Measurements from ENCODE around the gene LRMDA.

Gene LRMDA

DNA sequence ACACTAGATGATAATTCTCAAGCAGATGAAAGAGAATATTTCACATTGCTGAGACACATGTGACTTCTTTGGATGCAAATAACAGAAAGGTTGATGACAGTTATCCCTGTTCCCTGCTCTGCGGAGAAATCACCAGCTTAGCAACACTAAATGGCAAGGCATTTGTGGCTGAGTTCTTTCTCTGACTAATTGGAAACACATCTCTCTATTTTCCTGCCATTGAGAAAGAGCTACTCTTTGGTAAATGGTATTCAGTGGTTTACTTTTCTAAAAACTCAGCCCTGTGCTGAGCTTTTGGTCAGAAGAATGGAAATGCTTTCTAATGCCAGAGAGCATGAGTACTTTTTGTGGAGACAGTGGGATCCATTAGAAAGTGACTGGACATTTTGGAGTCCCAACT lies 771.4 kb downstream of the LRMDA start:
- DNase-seq: no peak
- no peak overlapping the region for H3K4me3 Mint-ChIP-seq
- H3K27ac Mint-ChIP-seq: no peak overlapping the region
- H3K36me3 Mint-ChIP-seq (ENCODE audit: low read depth): no peaks in the 10 kb centered on the region
- TF ChIP-seq, protein P1, sequence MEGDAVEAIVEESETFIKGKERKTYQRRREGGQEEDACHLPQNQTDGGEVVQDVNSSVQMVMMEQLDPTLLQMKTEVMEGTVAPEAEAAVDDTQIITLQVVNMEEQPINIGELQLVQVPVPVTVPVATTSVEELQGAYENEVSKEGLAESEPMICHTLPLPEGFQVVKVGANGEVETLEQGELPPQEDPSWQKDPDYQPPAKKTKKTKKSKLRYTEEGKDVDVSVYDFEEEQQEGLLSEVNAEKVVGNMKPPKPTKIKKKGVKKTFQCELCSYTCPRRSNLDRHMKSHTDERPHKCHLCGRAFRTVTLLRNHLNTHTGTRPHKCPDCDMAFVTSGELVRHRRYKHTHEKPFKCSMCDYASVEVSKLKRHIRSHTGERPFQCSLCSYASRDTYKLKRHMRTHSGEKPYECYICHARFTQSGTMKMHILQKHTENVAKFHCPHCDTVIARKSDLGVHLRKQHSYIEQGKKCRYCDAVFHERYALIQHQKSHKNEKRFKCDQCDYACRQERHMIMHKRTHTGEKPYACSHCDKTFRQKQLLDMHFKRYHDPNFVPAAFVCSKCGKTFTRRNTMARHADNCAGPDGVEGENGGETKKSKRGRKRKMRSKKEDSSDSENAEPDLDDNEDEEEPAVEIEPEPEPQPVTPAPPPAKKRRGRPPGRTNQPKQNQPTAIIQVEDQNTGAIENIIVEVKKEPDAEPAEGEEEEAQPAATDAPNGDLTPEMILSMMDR (IDR thresholded peaks at IDR 0.05): no peak
- H3K27me3 Mint-ChIP-seq (ENCODE audit: low read depth, poor library complexity): peaks cover 5% of the 10 kb centered on the region
- peaks cover 17% of the 10 kb centered on the region for H3K4me1 Mint-ChIP-seq
- H3K9me3 Mint-ChIP-seq: no peaks in the 10 kb centered on the region

DNA sequence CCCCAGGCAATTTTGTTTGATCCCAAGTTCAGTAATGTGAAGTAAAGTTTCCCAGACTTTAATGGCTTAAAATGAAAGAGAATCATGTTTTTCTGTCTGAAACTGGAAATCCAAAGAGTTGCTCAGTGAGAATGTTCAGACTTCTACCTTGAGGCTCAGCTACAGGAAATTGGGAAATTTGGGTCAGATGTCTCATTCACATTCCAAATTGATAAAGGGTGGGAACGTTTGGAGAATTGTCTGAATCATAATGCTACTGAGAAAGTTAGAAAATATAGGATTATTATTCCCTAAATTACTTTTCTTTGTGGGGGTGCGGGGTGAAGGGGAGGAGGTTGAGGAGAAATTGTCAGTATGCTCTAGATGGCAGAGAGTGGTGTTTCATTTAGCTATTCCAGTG lies 773.9 kb downstream of the LRMDA start:
- DNase-seq: no peak
- no peak overlapping the region for H3K27ac Mint-ChIP-seq
- no peaks in the 10 kb centered on the region for H3K27me3 Mint-ChIP-seq (ENCODE audit: low read depth, poor library complexity)

DNA sequence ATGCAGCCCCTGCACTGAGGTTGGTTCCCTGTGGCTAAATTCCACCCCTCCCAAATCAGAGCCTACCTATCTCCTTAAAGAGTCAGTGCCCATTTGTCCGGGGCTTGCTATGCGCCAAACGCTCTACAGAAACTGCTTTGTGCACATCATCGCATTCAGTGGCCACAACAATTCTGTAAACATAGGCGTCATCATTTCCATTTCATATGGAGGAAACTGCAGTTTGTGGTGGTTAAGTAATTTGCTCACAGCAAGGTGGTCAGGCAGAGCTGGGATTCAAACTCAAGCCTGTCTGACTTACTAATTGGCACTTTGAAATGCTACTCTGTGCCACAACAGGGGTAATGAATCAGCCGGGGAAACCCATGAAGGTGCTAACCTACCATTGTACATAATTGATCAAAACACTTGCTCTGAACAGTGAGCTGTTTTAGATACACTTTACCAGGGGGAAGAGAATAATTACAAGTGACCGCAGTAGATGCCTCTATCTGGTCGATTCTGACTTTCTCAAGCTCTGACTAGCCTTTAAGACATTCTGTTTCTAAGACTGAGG lies 775.5 kb downstream of the LRMDA start:
- peaks cover 25% of the 10 kb centered on the region for H3K4me1 Mint-ChIP-seq
- no peaks in the 10 kb centered on the region for H3K9me3 Mint-ChIP-seq
- no peak for DNase-seq
- H3K4me3 Mint-ChIP-seq: no peak overlapping the region
- no peaks in the 10 kb centered on the region for H3K36me3 Mint-ChIP-seq (ENCODE audit: low read depth)
- H3K27ac Mint-ChIP-seq: no peak overlapping the region
- TF ChIP-seq, protein P1 (IDR thresholded peaks at IDR 0.05): no peak
- H3K27me3 Mint-ChIP-seq (ENCODE audit: low read depth, poor library complexity): no peaks in the 10 kb centered on the region

More for the DNA sequence above, 773.9 kb downstream of the LRMDA start:
- H3K4me3 Mint-ChIP-seq: no peak overlapping the region
- H3K9me3 Mint-ChIP-seq: no peaks in the 10 kb centered on the region
- TF ChIP-seq, protein P1 (IDR thresholded peaks at IDR 0.05): no peak
- no peaks in the 10 kb centered on the region for H3K36me3 Mint-ChIP-seq (ENCODE audit: low read depth)
- peaks cover 26% of the 10 kb centered on the region for H3K4me1 Mint-ChIP-seq

DNA sequence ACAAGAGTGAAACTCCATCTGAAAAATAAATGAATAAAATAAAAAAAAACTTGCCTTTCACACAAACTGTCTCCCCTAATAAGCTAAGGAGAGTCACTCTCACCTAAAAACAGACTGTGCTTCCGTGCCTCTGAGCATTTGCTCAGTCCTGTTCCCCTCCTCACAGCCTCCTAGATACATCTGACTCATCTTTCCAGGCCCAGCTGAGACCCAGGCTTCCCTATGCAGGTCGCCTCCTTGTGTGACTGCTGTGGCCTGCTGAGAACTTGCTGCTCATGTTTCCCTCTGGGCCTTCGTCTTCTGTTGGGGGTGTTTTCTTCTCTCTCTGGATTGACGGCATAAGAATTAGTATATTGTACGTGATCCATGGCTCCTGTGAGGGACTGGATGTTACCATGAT lies 777.7 kb downstream of the LRMDA start:
- Mint-ChIP-seq H3K4me3 (no peak overlapping the region), H3K9me3 (no peaks in the 10 kb centered on the region)
- TF ChIP-seq, protein P1 (IDR thresholded peaks at IDR 0.05): no peak

DNA sequence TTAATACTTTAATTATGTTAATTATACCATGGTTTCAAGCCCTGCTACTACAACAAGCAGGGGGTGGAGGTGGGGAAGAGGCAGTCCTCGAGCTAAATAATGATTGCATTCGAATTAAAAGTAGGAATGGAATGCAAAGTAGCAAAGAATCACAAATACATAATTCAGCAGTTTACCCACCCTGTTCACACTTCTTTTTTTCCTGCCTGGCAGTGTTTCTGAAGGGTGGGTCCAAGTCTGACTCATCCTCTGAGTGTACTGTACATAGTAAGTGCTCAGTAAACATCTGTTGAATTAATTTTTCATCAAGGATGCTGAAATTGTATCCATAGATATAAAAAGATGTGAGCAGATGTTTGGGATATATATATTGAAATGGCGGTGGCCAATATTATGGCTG lies 778.8 kb downstream of the LRMDA start:
- TF ChIP-seq, protein P1 (IDR thresholded peaks at IDR 0.05): no peak
- no peak overlapping the region for H3K27ac Mint-ChIP-seq
- no peaks in the 10 kb centered on the region for H3K36me3 Mint-ChIP-seq (ENCODE audit: low read depth)
- H3K27me3 Mint-ChIP-seq (ENCODE audit: low read depth, poor library complexity): no peaks in the 10 kb centered on the region
- DNase-seq: no peak
- no peak overlapping the region for H3K4me3 Mint-ChIP-seq
- peaks cover 3% of the 10 kb centered on the region for H3K9me3 Mint-ChIP-seq
- peaks cover 18% of the 10 kb centered on the region for H3K4me1 Mint-ChIP-seq

More for the DNA sequence above, 777.7 kb downstream of the LRMDA start:
- H3K4me1 Mint-ChIP-seq: peaks cover 18% of the 10 kb centered on the region
- no peaks in the 10 kb centered on the region for H3K27me3 Mint-ChIP-seq (ENCODE audit: low read depth, poor library complexity)
- no peaks in the 10 kb centered on the region for H3K36me3 Mint-ChIP-seq (ENCODE audit: low read depth)
- no peak for DNase-seq
- H3K27ac Mint-ChIP-seq: no peak overlapping the region

DNA sequence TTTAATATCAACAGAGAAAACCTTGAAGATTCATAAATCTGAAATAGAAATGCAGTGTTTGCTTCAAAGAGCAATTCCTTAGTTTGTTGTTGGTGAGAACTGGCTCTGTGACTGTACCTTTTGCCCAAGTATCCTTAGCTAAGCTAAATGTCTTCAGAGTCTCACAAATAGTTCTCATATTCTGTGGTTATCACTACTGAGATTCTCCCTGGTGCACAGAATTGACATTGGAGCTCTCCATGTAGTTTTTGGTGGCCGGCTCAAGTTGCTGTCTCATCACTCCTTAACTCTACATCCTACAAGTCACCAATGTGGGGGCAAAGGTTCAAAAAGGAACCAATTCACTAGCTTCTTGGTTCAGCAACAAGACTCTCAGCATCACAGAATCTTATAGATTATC lies 780.3 kb downstream of the LRMDA start:
- H3K9me3 Mint-ChIP-seq: peaks cover 14% of the 10 kb centered on the region
- peaks cover 14% of the 10 kb centered on the region for H3K4me1 Mint-ChIP-seq
- H3K36me3 Mint-ChIP-seq (ENCODE audit: low read depth): peaks cover 6% of the 10 kb centered on the region

More for the DNA sequence above, 780.3 kb downstream of the LRMDA start:
- Mint-ChIP-seq H3K27me3 (ENCODE audit: low read depth, poor library complexity) (no peaks in the 10 kb centered on the region), H3K4me3 (no peak overlapping the region), H3K27ac (no peak overlapping the region)
- TF ChIP-seq, protein P1 (IDR thresholded peaks at IDR 0.05): no peak
- DNase-seq: no peak

All from nephron progenitor cell (in vitro differentiated cells).